GM12872 (cell line): ENCODE data around the gene SLC16A6.

ENCODE experiments used
- TF ChIP-seq, protein P1 (sequence below): IDR thresholded peaks from 3 replicates; pipeline ENCODE4 v1.5.1; 2011; ENCODE audit warnings: low read depth, mild to moderate bottlenecking, low read length, moderate library complexity; ENCODE audit not compliant: insufficient read depth

Gene SLC16A6

GRCh38 chr17:68291836-68292688 lies 1.1 kb upstream of the SLC16A6 start:
- TF ChIP-seq, protein P1, sequence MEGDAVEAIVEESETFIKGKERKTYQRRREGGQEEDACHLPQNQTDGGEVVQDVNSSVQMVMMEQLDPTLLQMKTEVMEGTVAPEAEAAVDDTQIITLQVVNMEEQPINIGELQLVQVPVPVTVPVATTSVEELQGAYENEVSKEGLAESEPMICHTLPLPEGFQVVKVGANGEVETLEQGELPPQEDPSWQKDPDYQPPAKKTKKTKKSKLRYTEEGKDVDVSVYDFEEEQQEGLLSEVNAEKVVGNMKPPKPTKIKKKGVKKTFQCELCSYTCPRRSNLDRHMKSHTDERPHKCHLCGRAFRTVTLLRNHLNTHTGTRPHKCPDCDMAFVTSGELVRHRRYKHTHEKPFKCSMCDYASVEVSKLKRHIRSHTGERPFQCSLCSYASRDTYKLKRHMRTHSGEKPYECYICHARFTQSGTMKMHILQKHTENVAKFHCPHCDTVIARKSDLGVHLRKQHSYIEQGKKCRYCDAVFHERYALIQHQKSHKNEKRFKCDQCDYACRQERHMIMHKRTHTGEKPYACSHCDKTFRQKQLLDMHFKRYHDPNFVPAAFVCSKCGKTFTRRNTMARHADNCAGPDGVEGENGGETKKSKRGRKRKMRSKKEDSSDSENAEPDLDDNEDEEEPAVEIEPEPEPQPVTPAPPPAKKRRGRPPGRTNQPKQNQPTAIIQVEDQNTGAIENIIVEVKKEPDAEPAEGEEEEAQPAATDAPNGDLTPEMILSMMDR, result peak; percentile 33; the same call in 1 of the 3 replicates

DNA sequence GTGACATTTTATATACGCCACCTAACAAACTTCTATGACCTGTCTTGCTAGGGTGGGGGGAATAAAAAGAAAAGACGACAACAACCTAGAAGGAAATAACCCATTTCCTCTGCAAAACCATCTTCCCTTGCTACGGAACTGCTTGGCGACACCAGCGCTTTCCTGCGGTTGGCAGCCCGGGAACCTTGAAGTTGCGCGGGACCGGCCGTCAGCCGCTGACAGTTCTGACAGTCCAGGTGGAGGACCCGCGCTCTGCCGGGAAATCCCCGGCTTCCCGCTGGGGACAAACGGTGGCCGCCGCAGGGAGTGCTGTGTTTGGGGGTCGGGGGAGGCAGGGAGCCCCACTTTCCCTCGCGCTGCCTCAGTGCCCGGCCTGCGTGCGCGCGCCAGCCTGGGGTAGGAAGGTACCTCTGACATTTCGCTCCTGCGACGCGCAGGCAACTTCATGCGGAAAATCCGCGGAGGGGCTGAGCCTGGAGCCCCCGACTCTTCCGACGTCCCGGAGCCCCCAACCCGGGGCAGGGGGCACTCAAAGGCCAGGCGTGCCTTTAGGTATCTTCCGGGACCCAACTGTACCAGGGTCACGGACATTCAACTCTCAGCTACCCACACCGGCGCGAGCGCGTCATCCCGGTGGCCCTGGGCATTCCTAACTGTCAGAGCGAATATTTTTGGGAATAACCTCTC lies 516 bp downstream of the SLC16A6 start:
- TF ChIP-seq, protein P1, result no peak

DNA sequence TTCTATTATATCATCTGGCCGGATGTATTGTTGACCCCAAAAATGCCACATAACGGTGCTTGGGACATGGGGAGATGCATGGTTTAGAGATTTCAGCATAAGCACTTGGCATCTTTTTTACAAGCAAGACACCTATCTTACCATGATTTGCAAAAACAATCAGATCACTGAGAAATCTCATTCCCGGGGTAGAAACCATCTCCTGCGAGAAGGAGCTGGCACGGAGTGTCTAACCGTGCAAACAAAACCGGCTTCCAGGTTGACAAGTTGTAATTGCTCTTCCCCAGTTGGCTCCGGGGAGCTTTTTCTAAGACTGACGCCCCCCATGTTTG lies 1.0 kb downstream of the SLC16A6 start:
- TF ChIP-seq, protein P1, result no peak

DNA sequence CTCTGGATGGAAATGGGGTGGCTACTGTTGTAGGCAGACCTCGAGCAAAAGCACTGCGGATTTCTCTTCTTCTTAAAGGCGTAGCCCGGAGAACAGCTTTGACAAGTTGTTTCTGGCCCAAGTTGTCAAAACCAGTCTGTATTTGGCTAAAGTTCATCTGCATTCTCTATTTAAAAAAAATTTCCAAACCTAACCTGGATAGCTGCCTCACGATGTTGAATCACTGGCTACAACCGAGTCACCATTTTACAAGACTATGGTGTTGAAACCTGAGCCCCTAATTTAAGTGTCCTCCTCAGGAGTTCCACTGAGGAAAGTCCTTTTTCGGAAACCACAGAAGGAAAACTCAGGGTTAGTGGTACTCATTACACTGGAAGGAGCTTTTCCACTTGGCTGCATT lies 1.5 kb downstream of the SLC16A6 start:
- TF ChIP-seq, protein P1, result no peak

DNA sequence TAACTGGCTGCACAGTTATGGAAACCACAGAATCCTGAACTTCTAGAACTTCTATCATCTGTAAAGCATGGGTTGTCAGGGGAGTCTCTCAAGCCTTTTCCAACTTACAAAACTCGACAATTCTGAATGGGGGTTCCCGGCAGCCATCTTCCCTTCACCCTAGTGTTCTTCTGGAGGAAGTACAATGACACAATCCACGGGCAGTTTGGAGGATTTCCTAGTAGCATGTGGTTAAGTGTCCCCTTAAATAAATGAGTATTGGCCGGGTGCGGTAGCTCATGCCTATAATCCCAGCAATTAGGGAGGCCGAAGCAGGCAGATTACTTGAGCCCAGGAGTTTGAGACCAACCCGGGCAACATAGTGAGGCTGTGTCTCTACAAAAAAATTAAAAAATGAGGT lies 2.1 kb downstream of the SLC16A6 start:
- TF ChIP-seq, protein P1, result peak; percentile 57

- TF ChIP-seq, protein P1, result no peak
Observed at GRCh38 chr17:68288375-68288774, 2.6 kb downstream of the SLC16A6 start.

DNA sequence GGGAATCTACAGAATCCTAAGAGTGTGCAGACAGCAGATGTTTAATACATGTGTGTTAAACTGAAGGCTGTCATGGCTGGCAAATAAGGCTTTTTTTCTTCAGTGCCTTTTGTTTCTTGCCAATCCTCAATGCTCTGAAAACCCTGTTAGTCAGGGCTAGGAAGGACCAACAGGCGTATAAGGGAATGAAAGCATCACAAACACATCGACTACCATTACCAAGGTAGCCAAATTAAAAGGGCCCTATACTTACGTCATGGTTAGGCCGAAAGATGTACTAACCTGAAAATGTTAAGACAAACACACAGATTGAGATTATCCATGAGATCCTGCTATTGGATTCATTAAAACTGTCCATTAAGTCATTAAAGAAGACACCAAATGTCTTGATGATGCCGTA lies 13.1 kb downstream of the SLC16A6 start:
- TF ChIP-seq, protein P1, result no peak
